Measurements from ENCODE around the gene GPR132.
"Not testable (repeated sequence)": the region's sequence is repeated elsewhere in the genome, so short reads cannot be mapped to it uniquely, and the experiment has no call there.

Gene GPR132

GRCh38 chr14:105065280-105066228, at the start of gene GPR132:
TSS of gene GPR132 (minus strand) at chr14:105065430. CDS start at chr14:105055420, 10,010 bp downstream.
- peak; percentile 88 for DNase-seq

- DNase-seq, result not testable (repeated sequence)
Observed at GRCh38 chr14:105109243-105109642, 44.0 kb upstream of the GPR132 start.

- no peak for DNase-seq
Observed at GRCh38 chr14:105108516-105108864, 43.3 kb upstream of the GPR132 start.

GRCh38 chr14:105107781-105108515, 42.7 kb upstream of the GPR132 start:
- DNase-seq, result peak; percentile 20

GRCh38 chr14:105107351-105107750, 42.1 kb upstream of the GPR132 start:
- DNase-seq, result peak; percentile 15

- DNase-seq, result no peak
Observed at GRCh38 chr14:105105158-105105557, 39.9 kb upstream of the GPR132 start.

- no peak for DNase-seq
Observed at GRCh38 chr14:105102893-105103292, 37.7 kb upstream of the GPR132 start.

GRCh38 chr14:105102361-105102870, 37.2 kb upstream of the GPR132 start:
- DNase-seq, result no peak

- DNase-seq, result no peak
Observed at GRCh38 chr14:105100910-105101309, 35.7 kb upstream of the GPR132 start.

GRCh38 chr14:105099778-105100177, 34.5 kb upstream of the GPR132 start:
- no peak for DNase-seq

- no peak for DNase-seq
Observed at GRCh38 chr14:105098316-105098715, 33.1 kb upstream of the GPR132 start.

- no peak for DNase-seq
Observed at GRCh38 chr14:105097794-105098127, 32.5 kb upstream of the GPR132 start.

GRCh38 chr14:105096206-105096875, 31.1 kb upstream of the GPR132 start:
- no peak for DNase-seq

GRCh38 chr14:105095236-105095805, 30.1 kb upstream of the GPR132 start:
- DNase-seq, result peak; percentile 48

- peak; percentile 54 for DNase-seq
Observed at GRCh38 chr14:105094193-105094907, 29.1 kb upstream of the GPR132 start.

GRCh38 chr14:105093431-105094192, 28.4 kb upstream of the GPR132 start:
- DNase-seq, result peak; percentile 90

GRCh38 chr14:105093038-105093430, 27.8 kb upstream of the GPR132 start:
- peak; percentile 86 for DNase-seq

GRCh38 chr14:105092171-105093037, 27.2 kb upstream of the GPR132 start:
- peak; percentile 52 for DNase-seq

- peak; percentile 60 for DNase-seq
Observed at GRCh38 chr14:105091517-105092170, 26.4 kb upstream of the GPR132 start.

- DNase-seq, result no peak
Observed at GRCh38 chr14:105091054-105091516, 25.9 kb upstream of the GPR132 start.

Measured in activated CD8-positive, alpha-beta memory T cell treated with anti-CD3 and anti-CD28 coated beads, Interleukin-2, amount 50 U/mL, for 48 hours (primary cell).